Globus pallidus (tissue), 1 donor: ENCODE data around the gene ADGRD2.
"Not testable (repeated sequence)": the region's sequence is repeated elsewhere in the genome, so short reads cannot be mapped to it uniquely, and the experiment has no call there.

Source experiments
- DNase-seq: peaks from one replicate; pipeline ENCODE4 v3.0.0-alpha.2; 2015; ENCODE audit warnings: low spot score

ADGRD2 gene

DNA sequence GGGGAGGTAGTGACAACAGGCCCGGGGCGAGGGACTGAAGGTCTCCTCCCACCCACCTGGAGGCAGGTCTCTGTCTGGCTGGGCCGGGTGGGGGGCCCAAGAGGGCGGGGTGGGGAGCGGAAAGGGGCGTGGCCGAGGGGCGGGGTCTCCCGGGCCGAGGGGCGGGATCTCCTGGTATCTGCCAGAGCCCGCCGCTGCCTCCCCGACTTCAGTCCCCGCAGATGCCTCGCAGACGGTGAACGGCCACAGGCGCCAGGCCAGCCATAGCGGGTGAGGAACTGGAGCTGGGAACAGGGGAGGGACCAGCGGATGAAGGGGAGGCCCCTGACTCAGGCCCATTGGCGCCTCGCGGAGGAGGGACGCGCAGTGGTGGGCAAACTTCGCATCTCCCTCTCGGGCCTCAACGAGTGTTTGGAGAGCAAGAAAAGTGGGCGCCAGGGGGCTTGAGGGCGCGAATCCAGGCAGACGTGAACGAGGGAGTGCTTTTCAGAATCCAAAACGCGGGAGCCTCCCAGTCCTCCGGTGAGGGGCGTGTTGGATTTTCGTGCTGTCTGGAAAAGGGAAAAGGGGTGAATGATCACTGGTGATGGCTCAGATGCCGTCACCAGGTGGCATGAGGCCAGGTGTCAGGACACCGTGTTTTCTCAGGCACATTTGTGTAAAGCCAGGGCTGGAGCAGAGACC lies at the start of gene ADGRD2:
TSS of gene ADGRD2 (plus strand) at position 211 of the 684 bp plus-strand sequence. CDS start 1,216 bp downstream, outside the sequence.
- no peak for DNase-seq

DNA sequence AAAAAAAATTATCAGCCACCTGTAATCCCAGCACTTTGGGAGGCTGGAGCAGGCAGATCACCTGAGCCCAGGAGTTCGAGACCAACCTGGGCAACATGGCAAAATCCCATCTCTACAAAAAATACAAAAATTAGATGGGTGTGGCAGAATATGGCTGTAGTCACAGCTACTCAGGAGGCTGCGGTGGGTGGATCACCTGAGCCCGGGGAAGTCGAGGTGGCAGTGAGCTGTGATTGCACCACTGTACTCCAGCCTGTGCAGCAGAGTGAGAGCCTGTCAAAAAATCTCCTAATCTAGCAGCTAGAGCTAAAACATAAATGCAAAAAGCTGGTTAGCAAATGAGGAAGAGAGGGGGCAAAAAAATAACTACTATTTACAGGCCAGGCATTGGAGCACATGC lies 47.0 kb upstream of the ADGRD2 start:
- no peak for DNase-seq

- DNase-seq, result no peak
These were observed 40.8 kb upstream of the ADGRD2 start for GRCh38 chr9:124409410-124409809.

GRCh38 chr9:124410321-124410913 lies 39.8 kb upstream of the ADGRD2 start:
- DNase-seq, result no peak

GRCh38 chr9:124411514-124412227 lies 38.6 kb upstream of the ADGRD2 start:
- no peak for DNase-seq

GRCh38 chr9:124412228-124412575 lies 38.0 kb upstream of the ADGRD2 start:
- DNase-seq, result no peak

GRCh38 chr9:124414612-124415011 lies 35.6 kb upstream of the ADGRD2 start:
- no peak for DNase-seq

- peak; percentile 93 for DNase-seq
These were observed 35.0 kb upstream of the ADGRD2 start, which contains the start of gene PSMB7 for GRCh38 chr9:124415102-124415851. PSMB7 (minus strand) TSS chr9:124415442; CDS start chr9:124415425, 17 bp downstream.

DNA sequence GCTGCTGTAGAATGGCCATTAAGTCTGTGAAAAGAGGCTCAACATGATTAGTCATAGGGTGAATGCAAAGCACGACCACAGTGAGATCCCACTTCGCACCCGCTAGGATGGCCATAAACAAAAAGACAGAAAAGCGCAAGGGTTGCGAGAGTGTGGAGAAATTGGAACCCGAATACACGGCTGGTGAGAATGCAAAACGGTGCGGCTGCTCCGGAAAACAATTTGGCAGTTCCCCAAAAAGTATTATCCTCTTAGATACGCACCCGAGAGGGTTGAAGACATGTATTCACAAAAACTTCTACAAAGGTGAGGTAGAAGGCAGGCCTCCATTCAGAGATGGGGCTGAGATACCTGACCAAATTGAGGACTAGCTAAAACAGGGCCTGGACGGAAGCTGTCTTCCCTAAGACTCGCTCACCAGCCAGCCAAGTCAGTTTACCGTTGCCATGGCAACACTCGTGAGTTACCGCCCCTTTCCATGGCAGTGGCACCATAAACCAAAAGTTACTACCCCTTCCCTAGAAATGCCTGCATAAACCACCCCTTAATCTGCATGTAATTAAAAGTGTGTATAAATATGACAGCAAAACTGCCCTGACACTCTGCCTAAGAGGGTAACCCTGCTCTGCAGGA lies 34.3 kb upstream of the ADGRD2 start:
- DNase-seq, result no peak

- DNase-seq, result no peak
These were observed 30.3 kb upstream of the ADGRD2 start for GRCh38 chr9:124419832-124420489.

DNA sequence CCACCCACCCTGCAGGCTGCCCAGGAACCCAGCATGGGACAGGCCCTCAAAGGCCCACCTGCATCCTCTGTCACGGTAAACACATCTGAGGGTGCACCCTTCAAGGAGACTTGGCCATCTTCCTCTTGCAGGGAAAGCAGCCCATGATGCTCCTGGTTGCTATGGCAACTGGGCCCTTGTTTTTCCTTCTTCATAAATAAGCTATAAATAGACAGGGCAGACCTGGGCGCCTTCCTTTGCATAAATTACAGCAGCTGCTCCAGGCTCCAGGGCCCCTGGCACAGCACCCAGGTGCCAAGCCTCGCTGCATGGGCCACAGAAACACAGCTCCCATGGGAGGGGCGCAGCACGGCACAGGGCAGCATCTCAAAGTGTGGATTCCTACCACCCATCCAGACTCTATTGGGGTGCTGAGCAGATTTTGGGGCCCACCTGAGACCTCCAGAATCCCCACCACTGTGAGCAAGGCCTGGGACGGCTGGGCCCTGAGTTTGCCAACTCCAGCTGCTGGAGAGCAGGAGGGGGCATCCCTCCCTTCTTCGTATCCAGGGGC lies 29.2 kb upstream of the ADGRD2 start:
- DNase-seq, result no peak

DNA sequence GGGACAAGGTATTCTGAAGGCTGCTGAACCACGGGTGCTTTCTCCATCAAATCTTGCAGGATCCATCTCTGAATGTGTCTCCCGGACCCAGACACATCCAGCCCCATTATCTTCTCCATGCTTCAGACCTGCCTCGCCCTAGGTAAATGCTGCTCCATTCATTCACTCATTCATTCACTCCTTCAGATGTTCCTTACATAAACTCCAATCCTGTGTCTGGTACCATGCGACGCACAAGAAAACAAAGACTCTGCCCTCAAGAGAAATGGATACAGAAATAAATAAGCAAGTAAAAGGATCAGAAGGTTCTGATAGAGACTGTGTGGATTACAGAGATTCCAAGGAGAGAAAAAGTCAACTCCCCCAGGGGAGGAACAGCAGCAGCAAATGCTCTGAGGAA lies 27.1 kb upstream of the ADGRD2 start:
- DNase-seq, result no peak

DNA sequence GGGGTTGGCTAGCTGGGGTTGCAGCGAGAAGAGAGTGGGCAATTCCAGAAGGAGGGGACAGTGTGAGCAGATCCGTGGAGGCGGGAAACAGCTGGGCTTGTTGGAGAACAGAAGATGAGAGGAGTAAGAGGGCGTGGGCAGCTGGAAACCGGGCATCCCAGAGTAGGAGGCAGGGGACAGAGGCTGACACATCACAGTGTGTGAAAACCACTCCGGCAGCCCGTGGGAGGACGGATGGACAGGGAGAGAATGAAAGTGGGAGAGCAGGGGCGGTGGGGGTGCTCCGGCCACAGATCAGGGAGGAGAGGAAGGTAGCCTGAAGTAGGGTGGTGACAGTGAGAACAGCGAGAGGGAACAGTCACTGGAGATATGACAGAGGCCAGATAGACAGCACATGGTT lies 26.7 kb upstream of the ADGRD2 start:
- no peak for DNase-seq

- not testable (repeated sequence) for DNase-seq
These were observed 24.5 kb upstream of the ADGRD2 start for GRCh38 chr9:124425733-124426132.

GRCh38 chr9:124426361-124426760 lies 23.9 kb upstream of the ADGRD2 start:
- no peak for DNase-seq

DNA sequence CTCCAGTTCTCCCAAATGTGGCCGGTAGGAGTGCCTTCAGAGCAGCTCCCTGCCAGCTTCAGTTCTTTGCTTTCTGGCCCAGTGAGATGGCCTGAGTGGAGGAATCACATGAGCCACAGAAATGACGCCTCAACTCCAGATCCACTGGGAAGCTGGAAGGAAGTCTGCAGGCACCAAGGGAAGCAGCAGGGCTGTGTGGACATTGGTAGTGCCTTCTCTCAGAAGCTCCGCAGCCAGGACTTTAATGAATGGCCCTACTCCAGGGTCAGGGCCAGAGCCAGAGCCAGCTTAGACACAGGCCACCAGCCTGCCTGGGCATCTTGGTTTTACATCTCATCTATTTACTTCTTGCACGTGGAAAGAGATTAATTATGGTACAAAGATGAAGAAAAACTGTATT lies 23.0 kb upstream of the ADGRD2 start:
- DNase-seq, result no peak

- DNase-seq, result no peak
These were observed 21.3 kb upstream of the ADGRD2 start for GRCh38 chr9:124428751-124429529.

- no peak for DNase-seq
These were observed 20.8 kb upstream of the ADGRD2 start for GRCh38 chr9:124429530-124429867.

GRCh38 chr9:124436320-124436719 lies 13.9 kb upstream of the ADGRD2 start:
- DNase-seq, result no peak

- DNase-seq, result no peak
These were observed 13.2 kb upstream of the ADGRD2 start for GRCh38 chr9:124437086-124437485.

DNA sequence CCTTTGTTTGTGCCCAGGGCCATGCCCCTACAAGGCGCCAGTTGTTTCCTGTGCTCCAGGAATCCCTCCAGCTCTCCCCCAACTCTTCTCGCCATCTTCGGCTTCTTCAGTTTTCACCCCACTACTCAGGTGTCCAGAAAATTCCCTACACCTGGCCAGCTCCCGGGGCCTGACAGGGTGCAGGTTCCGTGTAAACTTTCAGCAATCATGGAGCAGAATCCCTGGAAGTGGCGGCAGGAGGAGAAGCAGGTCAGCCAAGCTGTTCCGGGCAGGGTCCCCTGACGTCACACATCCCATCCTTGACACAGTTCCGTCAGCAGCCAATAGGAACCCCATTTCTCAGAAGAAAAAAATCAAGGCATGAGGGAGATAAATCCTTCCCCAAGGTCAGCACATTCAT lies 12.2 kb upstream of the ADGRD2 start:
- DNase-seq, result no peak
